ENCODE measurements around the gene PAK4.

Gene PAK4

GRCh38 chr19:39186391-39186790 lies 60.8 kb downstream of the PAK4 start:
- no peak for DNase-seq

- DNase-seq, result no peak
Measured at GRCh38 chr19:39187552-39187943, 62.0 kb downstream of the PAK4 start.

GRCh38 chr19:39188960-39189359 lies 63.4 kb downstream of the PAK4 start:
- DNase-seq, result no peak

GRCh38 chr19:39190768-39191167 lies 65.2 kb downstream of the PAK4 start:
- no peak for DNase-seq

DNA sequence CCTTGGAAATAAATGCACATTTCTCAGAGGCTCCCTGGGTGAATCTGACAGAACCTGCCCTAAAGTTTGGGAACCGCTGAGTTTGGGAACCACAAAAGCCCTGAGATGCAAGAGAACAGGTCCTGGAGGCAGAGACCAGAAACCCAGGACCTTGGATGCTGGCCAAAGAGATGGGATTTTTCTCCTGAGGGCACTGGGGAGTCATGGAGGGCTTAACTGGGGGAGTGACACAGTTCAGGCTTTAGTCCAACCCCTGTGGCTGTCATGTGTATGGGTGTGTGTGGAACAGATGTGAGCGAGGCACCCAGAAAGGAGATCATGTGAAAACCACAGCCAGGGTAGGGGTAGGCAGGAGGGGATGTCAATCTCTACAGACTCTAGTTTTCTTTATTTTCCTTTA lies 67.3 kb downstream of the PAK4 start:
- no peak for DNase-seq

GRCh38 chr19:39193803-39194202 lies 68.2 kb downstream of the PAK4 start:
- DNase-seq, result no peak

- DNase-seq, result no peak
Measured at GRCh38 chr19:39194832-39195542, 69.4 kb downstream of the PAK4 start.

DNA sequence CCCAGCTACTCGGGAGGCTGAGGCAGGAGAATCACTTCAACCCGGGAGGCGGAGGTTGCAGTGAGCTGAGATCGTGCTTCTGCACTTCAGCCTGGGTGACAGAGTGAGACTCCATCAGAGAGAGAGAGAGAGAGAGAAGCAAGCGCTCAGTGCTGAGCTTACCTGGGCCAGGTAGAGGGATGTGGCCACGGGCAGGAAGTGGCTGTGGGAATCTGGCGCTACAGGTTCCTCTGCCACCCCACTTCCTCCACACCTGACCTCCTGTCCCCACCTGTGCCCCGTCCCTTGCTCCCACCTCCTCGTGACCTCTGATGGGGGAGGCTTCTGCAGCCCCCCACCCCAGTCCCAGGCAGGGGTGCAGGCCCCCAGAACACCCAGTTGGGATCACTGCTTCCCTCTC lies 70.2 kb downstream of the PAK4 start:
- DNase-seq, result no peak

- no peak for DNase-seq
Measured at GRCh38 chr19:39196320-39196719, 70.7 kb downstream of the PAK4 start.

- DNase-seq, result no peak
Measured at GRCh38 chr19:39196860-39197562, 71.4 kb downstream of the PAK4 start, which contains the start of gene NCCRP1. Gene NCCRP1, plus strand, starts transcription at chr19:39196964. Its CDS starts 19 bp downstream, at chr19:39196983.

- DNase-seq, result no peak
Measured at GRCh38 chr19:39197808-39198207, 72.2 kb downstream of the PAK4 start.

DNA sequence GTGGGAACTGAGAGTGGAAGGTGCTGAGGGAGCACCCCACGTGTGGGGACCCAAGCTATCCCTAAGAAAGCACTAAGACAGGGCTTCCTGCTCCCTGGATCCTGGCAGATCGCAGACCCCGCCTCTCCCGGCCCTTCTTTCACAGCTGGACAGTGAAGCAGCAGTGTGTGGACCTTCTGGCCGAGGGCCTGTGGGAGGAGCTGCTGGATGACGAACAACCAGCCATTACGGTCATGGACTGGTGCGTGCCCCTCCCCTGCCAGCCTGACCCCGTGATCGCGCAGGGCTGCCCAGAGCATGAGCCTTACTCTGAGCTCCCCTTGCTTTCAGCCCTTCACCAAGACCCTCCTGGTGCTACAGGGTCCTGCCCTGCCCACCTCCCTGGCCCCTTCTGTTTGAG lies 73.4 kb downstream of the PAK4 start:
- DNase-seq, result no peak

DNA sequence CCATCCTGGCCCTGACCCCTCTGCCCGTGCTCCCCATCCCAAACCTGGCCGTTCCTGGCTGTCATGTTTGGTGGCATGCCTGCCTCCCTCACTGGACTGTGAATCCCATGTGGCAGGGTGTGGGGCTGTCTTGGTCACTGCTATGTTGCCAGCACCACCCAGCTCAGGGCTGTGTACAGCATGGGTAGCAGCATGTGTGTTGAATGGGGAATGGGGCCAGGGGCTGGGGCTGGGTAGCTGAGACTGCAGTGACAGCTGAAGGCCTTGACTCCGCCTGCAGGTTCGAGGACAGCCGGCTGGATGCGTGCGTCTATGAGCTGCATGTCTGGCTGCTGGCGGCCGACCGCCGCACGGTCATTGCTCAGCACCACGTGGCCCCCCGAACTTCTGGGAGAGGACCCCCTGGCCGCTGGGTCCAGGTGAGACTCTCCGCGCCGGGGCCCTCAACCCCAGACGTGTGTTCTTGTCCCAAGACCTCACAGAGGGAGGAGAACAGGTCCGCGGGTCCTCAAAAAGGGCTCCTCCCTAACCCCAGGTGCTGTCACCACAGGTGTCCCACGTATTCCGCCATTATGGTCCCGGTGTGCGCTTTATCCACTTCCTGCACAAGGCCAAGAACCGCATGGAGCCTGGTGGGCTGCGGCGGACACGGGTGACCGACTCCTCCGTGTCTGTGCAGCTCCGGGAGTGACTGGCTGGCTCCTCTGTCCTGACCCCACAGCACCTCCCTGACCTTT lies 74.6 kb downstream of the PAK4 start:
- no peak for DNase-seq

- DNase-seq, result no peak
Measured at GRCh38 chr19:39200803-39201115, 75.2 kb downstream of the PAK4 start.

- DNase-seq, result no peak
Measured at GRCh38 chr19:39202998-39203355, 77.4 kb downstream of the PAK4 start.

DNA sequence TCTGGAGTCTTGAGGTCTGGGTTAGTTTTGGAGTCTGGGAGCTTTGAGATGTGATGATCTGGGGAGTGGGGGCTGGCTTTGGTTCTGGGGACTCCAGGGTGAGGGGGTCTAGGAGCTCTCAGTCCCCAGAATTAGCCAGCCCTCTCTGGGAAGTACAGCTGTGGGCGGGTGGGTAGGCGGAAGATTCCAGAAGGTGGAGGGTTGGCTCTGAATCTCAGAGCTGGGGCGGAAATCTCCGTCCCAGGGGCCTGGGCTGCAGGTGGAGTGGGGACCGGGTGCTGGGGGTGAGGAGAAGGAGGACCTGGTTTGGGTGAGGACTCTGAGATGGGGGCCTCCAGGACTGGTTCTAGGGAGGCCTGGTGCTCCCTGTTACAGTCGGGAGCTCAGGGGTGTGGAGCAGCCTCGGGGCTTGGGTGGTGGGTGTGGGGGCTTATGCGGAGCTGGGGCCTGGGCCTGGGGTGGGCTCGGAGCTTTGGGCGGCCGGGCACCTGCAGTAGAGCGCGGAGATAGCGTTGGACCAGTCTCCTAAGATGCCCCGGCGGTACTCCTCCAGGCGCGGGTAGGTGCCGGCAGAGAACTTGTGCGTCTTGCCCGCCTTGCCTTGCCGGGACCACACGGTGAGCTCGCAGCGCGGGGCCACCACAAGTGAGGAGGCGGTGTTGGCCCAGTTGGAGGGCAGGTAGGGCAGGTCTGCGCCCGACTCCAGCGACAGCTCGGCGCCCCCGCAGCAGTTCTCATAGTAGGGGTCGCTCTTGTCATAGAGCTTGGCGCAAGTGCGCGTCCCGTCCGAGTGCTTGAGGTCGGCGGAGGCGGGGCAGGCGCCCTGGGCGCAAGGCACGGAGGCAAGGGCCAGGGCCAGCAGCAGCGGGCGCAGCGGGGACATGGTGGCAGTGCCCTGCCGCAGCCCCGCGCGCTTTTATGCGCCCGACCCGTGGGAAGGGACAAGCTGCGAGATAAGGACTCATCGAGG lies 78.1 kb downstream of the PAK4 start, which contains the start of gene SYCN:
Gene SYCN (minus strand): TSS at position 892 of the 970 bp plus-strand sequence. CDS start 9 bp downstream, at position 883.
- no peak for DNase-seq

- DNase-seq, result no peak
Measured at GRCh38 chr19:39205449-39205764, 79.8 kb downstream of the PAK4 start.

- DNase-seq, result no peak
Measured at GRCh38 chr19:39206122-39206521, 80.5 kb downstream of the PAK4 start.

DNA sequence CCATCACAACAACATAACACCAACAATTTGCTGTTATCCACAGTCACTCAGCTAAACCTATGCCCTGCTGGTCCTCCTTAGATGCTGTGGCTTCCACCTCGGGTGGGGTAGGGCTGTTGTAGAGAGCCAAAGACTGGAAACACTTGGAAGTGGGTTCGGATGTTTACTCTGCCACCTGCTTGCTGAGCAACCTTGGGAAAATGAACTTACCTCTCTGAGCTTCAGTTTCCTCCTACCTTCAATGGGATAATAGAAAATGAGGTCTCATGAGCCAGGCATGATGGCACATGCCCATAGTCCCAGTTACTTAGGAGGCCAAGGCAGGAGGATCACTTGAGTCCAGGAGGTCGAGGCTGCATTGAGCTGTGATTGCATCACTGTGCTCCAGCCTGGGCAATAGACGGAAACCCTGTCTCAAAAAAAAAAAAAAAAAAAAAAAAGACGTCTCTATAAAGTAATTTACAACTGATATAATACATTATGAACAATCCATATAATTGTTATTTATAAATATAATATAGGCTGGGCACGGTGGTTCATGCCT lies 81.8 kb downstream of the PAK4 start:
- no peak for DNase-seq

GRCh38 chr19:39208175-39208795 lies 82.7 kb downstream of the PAK4 start:
- DNase-seq, result no peak

DNA sequence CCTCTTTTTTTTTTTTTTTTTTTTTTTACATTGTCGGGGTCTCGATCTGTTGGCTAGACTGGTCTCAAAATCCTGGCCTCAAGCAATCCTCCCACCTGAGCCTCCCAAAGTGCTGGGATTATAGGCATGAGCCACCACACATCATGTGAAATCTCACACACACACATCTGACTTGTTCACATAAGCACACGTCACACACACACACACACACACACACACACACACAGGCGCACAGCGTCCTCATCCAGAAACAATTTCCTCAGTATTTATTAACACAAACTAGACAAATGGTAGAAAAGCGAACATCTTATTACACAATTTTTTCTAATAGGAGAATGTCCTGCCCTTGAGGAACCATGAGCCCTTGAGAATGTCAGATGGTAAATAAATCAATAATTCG lies 83.6 kb downstream of the PAK4 start:
- no peak for DNase-seq

- DNase-seq, result no peak
Measured at GRCh38 chr19:39211731-39212374, 86.3 kb downstream of the PAK4 start.
